PC-3 (cell line): Measurements from ENCODE around the gene IRF8. TPM values are rescaled to one million over a fixed set of nuclear protein-coding genes. Genes with fewer than 3 reads are reported as not detected.

Source experiments
- ATAC-seq: fragments of 200-7000 bp; cut with Tn5 transposase; 2 replicates; pipeline ENCODE4 v1.9.1; 2020; ENCODE audit warnings: mild to moderate bottlenecking, moderate library complexity
- BruUV-seq: library from RNA; stranded (reverse); fragments of 400-500 nt; replicated peaks from 2 replicates; lab custom pipeline; 2021; lab: Mats Ljungman, UMichigan
- CTCF ChIA-PET: fragments of 300-600 bp; sonication (Branson Sonifier 250); formaldehyde crosslinking; loops from one replicate; lab custom pipeline; 2022; ENCODE audit warnings: antibody characterized with exemption; lab: Charles Lee
- POLR2A ChIA-PET: fragments of 300-600 bp; sonication (Branson Sonifier 250); formaldehyde crosslinking; loops from one replicate; lab custom pipeline; 2022; ENCODE audit warnings: antibody characterized with exemption; ENCODE audit not compliant: unreplicated experiment; lab: Charles Lee
- DNase-seq: peaks from one replicate; pipeline ENCODE4 v3.0.0-alpha.2; 2015
- H2AFZ ChIP-seq: fragments of 300-600 bp; sonication (generic); 2 replicates; pipeline ENCODE4 v1.6.0; 2016; ENCODE audit warnings: antibody characterized with exemption, low read length
- H3F3A ChIP-seq: fragments of 300-600 bp; sonication (generic); one replicate; pipeline ENCODE4 v1.6.0; 2017; ENCODE audit warnings: antibody characterized with exemption, low read length, control low read depth, mild to moderate bottlenecking; ENCODE audit not compliant: unreplicated experiment
- H3K27ac ChIP-seq: fragments of 300-600 bp; sonication (generic); 2 replicates; pipeline ENCODE4 v1.5.1; 2016; ENCODE audit warnings: mild to moderate bottlenecking, low read length
- H3K27me3 ChIP-seq: fragments of 300-600 bp; sonication (generic); 2 replicates; pipeline ENCODE4 v1.6.1; 2016; ENCODE audit warnings: low read length, mixed read lengths
- H3K36me3 ChIP-seq: fragments of 300-600 bp; sonication (generic); 2 replicates; pipeline ENCODE4 v1.6.1; 2016; ENCODE audit warnings: low read depth, mixed run types, low read length, mixed read lengths
- H3K4me1 ChIP-seq: fragments of 300-600 bp; sonication (generic); 2 replicates; pipeline ENCODE4 v1.5.1; 2016; ENCODE audit warnings: low read length; ENCODE audit not compliant: insufficient read depth
- H3K4me2 ChIP-seq: fragments of 300-600 bp; sonication (generic); 2 replicates; pipeline ENCODE4 v1.6.0; 2016; ENCODE audit warnings: low read length
- H3K4me3 ChIP-seq: fragments of 300-600 bp; sonication (generic); 2 replicates; pipeline ENCODE4 v1.5.1; 2016; ENCODE audit warnings: mild to moderate bottlenecking, low read length, mixed read lengths
- H3K79me2 ChIP-seq: fragments of 300-600 bp; sonication (generic); 2 replicates; pipeline ENCODE4 v1.6.1; 2017; ENCODE audit warnings: low read length, mixed read lengths
- H3K9ac ChIP-seq: fragments of 300-600 bp; sonication (generic); 2 replicates; pipeline ENCODE4 v1.6.0; 2016; ENCODE audit warnings: mild to moderate bottlenecking, low read length
- H3K9me2 ChIP-seq: fragments of 300-600 bp; sonication (generic); replicated peaks from 2 replicates; pipeline ENCODE4 v1.6.1; 2016; ENCODE audit warnings: mixed run types, low read length, mixed read lengths
- H3K9me3 ChIP-seq: fragments of 300-600 bp; sonication (generic); 2 replicates; pipeline ENCODE4 v1.6.1; 2016; ENCODE audit warnings: low read length, mixed read lengths
- H4K20me1 ChIP-seq: fragments of 300-600 bp; sonication (generic); 2 replicates; pipeline ENCODE4 v1.6.1; 2016; ENCODE audit warnings: low read length, mixed read lengths
- CTCF ChIP-seq: fragments of 300-600 bp; sonication (generic); conservative IDR thresholded peaks from 2 replicates; pipeline ENCODE4 v1.5.1; 2017; ENCODE audit warnings: antibody characterized with exemption, low read depth, mild to moderate bottlenecking, low read length
- EZH2 ChIP-seq: fragments of 300-600 bp; sonication (generic); IDR thresholded peaks from one replicate; pipeline ENCODE4 v1.6.1; 2017; ENCODE audit warnings: antibody characterized with exemption, mild to moderate bottlenecking, low read length; ENCODE audit not compliant: unreplicated experiment
- EZH2phosphoT487 ChIP-seq: fragments of 300-600 bp; sonication (generic); IDR thresholded peaks from 2 replicates; pipeline ENCODE4 v1.6.1; 2018; ENCODE audit warnings: mild to moderate bottlenecking, antibody characterized with exemption, low read length, borderline replicate concordance
- intact Hi-C: fragments of 100-400 bp; cut with micrococcal nuclease; formaldehyde crosslinking; loops from 2 replicates; pipeline ENCODE4 v1.9.0; 2023
- total RNA-seq: library from RNA; depleted of rRNA; stranded (reverse); fragments of >200 nt; gene quantifications from 2 replicates; pipeline ENCODE4 v1.2.3, GENCODE V29; 2014

The IRF8 gene
- total RNA-seq, 1 experiment from 2014 or later = not detected

DNA sequence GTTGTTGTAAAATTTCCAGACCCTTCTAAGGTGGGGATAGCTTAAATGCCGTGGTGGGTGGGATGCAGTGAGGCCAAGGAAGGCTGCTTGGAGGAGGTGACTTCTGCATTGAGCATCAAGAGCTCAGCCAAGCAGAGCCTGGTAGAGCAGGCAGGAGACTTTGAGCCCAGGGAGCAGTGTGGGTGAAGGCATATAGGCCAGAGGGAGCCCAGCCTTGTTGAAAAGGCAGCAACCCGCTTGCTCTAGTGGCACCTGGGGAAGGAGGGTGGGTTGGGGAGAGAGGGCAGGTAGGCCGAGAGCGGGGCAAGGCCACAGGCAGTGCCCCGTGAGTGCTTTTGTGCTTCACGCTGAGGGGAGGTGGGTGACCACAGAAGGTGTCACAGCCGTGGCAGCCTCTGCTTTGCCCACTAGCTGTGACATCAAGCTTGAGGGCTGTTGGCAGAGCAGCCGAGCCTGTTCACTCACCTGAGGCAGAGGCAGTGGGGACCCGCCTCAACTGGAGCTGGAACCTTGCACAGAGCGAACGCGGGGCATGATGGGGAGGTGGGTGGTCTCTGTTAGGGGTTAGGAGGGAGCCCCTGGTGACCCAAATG, 56.1 kb downstream of the IRF8 start:
- DNase-seq (no peak), ATAC-seq (no peak)
- H3K9me3 ChIP-seq = no peaks in the 10 kb centered on the region
- ChIA-PET POLR2A (no interaction called here), CTCF (no interaction called here)
- H3K4me2 ChIP-seq = no peak overlapping the region
- no peaks in the 10 kb centered on the region for H3K79me2 ChIP-seq
- no peak overlapping the region for H2AFZ ChIP-seq
- H3K27ac ChIP-seq = no peak overlapping the region
- no peaks in the 10 kb centered on the region for H4K20me1 ChIP-seq
- peaks cover 75% of the 10 kb centered on the region for H3K27me3 ChIP-seq
- H3K4me3 ChIP-seq = no peak overlapping the region
- BruUV-seq = no TSS peak
- H3K4me1 ChIP-seq = no peaks in the 10 kb centered on the region
- H3F3A ChIP-seq = no peaks in the 10 kb centered on the region
- H3K36me3 ChIP-seq = no peaks in the 10 kb centered on the region
- intact Hi-C loops = no loop called here
- H3K9me2 ChIP-seq = no peaks in the 10 kb centered on the region
- H3K9ac ChIP-seq = no peak overlapping the region
- TF ChIP-seq CTCF (no peak), EZH2phosphoT487 (no peak), EZH2 (no peak)

- intact Hi-C loops = no loop called here
- Histone ChIP-seq H3K4me3 (no peak overlapping the region), H3K4me2 (no peak overlapping the region), H3F3A (no peaks in the 10 kb centered on the region), H3K9ac (no peak overlapping the region), H3K9me2 (no peaks in the 10 kb centered on the region), H3K4me1 (no peaks in the 10 kb centered on the region), H3K36me3 (no peaks in the 10 kb centered on the region), H4K20me1 (no peaks in the 10 kb centered on the region), H3K27me3 (peaks cover 73% of the 10 kb centered on the region), H2AFZ (no peak overlapping the region), H3K79me2 (no peaks in the 10 kb centered on the region), H3K9me3 (no peaks in the 10 kb centered on the region), H3K27ac (no peak overlapping the region)
- ChIA-PET CTCF (no interaction called here), POLR2A (no interaction called here)
- no peak for DNase-seq
- ATAC-seq = no peak
- BruUV-seq = no TSS peak
- no peak for TF ChIP-seq CTCF
- no peak for TF ChIP-seq EZH2phosphoT487
- no peak for TF ChIP-seq EZH2
These were observed 56.6 kb downstream of the IRF8 start for GRCh38 chr16:85955566-85955965.

DNA sequence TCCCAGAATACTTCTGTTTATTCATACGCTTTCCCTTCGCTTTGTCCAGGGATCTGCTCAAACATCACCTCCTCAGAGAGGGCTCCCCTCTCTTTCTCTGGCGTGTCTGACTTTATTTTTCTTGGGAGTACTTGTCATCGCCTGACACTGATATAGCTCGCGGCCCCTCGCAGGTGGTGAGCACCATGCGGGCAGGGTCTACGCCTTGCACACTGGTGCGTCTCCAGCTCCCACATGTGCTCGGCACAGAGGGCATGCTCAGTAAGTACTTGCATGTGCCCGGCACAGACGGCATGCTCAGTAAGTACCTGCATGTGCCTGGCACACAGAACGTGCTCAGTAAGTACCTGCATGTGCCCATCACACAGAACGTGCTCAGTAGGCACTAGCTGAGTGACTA, 57.5 kb downstream of the IRF8 start:
- Histone ChIP-seq H3K4me3 (no peak overlapping the region), H3K27me3 (peaks cover 76% of the 10 kb centered on the region), H3K9ac (no peak overlapping the region), H3K9me3 (no peaks in the 10 kb centered on the region), H3K27ac (no peak overlapping the region), H4K20me1 (no peaks in the 10 kb centered on the region), H3K36me3 (no peaks in the 10 kb centered on the region), H3F3A (no peaks in the 10 kb centered on the region), H3K9me2 (no peaks in the 10 kb centered on the region), H3K4me2 (no peak overlapping the region), H3K4me1 (no peaks in the 10 kb centered on the region), H2AFZ (no peak overlapping the region), H3K79me2 (no peaks in the 10 kb centered on the region)
- TF ChIP-seq EZH2 (no peak), EZH2phosphoT487 (no peak), CTCF (no peak)
- DNase-seq = no peak
- BruUV-seq = no TSS peak
- CTCF ChIA-PET = no interaction called here
- POLR2A ChIA-PET = no interaction called here
- ATAC-seq = no peak
- intact Hi-C loops = no loop called here
